Type B pancreatic cell (in vitro differentiated cells): Measurements from ENCODE around the gene C4orf50. TPM values are rescaled to one million over a fixed set of nuclear protein-coding genes. Genes with fewer than 3 reads are reported as not detected.

ENCODE experiments used
- DNase-seq: peaks from one replicate; pipeline ENCODE4 v3.0.0; 2021; ENCODE audit warnings: mixed read lengths; ENCODE audit not compliant: unreplicated experiment; ENCODE audit errors: extremely low spot score
- H3K27ac Mint-ChIP-seq: 2 replicates; pipeline ENCODE4 v1.8.0; 2021; ENCODE audit warnings: mild to moderate bottlenecking, mixed read lengths
- H3K27me3 Mint-ChIP-seq: 2 replicates; pipeline ENCODE4 v1.8.0; 2021; ENCODE audit warnings: mixed read lengths
- H3K36me3 Mint-ChIP-seq: 2 replicates; pipeline ENCODE4 v1.8.0; 2021; ENCODE audit warnings: mixed read lengths
- H3K4me1 Mint-ChIP-seq: one replicate; pipeline ENCODE4 v1.8.0; 2021; ENCODE audit warnings: mixed read lengths; ENCODE audit not compliant: unreplicated experiment
- H3K4me3 Mint-ChIP-seq: 2 replicates; pipeline ENCODE4 v1.8.0; 2021; ENCODE audit warnings: mild to moderate bottlenecking, mixed read lengths
- H3K9me3 Mint-ChIP-seq: 2 replicates; pipeline ENCODE4 v1.8.0; 2021; ENCODE audit warnings: mixed read lengths
- CTCF ChIP-seq: fragments of 200-600 bp; sonication (generic); conservative IDR thresholded peaks from 2 replicates; pipeline ENCODE4 v1.5.0; 2021; ENCODE audit warnings: antibody characterized with exemption, mild to moderate bottlenecking
- total RNA-seq: library from RNA; stranded (reverse); gene quantifications from 2 replicates; pipeline ENCODE4 v1.2.1, GENCODE V29; 2021; ENCODE audit warnings: low replicate concordance

Gene C4orf50
- total RNA-seq, 1 donor from 2014 or later: 0.19 TPM

GRCh38 chr4:6017030-6017429 is 1.2 kb downstream of the C4orf50 start:
- Mint-ChIP-seq H3K27me3 (peaks cover 36% of the 10 kb centered on the region), H3K36me3 (no peaks in the 10 kb centered on the region), H3K4me3 (no peak overlapping the region), H3K4me1 (peaks cover 5% of the 10 kb centered on the region), H3K9me3 (no peaks in the 10 kb centered on the region), H3K27ac (no peak overlapping the region)
- no peak for TF ChIP-seq CTCF
- no peak for DNase-seq

- Mint-ChIP-seq H3K9me3 (no peaks in the 10 kb centered on the region), H3K4me1 (no peaks in the 10 kb centered on the region), H3K36me3 (no peaks in the 10 kb centered on the region), H3K27me3 (peaks cover 59% of the 10 kb centered on the region), H3K4me3 (no peak overlapping the region), H3K27ac (no peak overlapping the region)
- DNase-seq: no peak
- no peak for TF ChIP-seq CTCF
These were observed 4.7 kb downstream of the C4orf50 start for GRCh38 chr4:6013564-6013963.

- Mint-ChIP-seq H3K27me3 (peaks cover 59% of the 10 kb centered on the region), H3K4me3 (no peak overlapping the region), H3K27ac (no peak overlapping the region)
These were observed 6.0 kb downstream of the C4orf50 start for GRCh38 chr4:6012200-6012599.

GRCh38 chr4:6011686-6012085 is 6.5 kb downstream of the C4orf50 start:
- no peak for DNase-seq
- Mint-ChIP-seq H3K27me3 (peaks cover 59% of the 10 kb centered on the region), H3K27ac (no peak overlapping the region), H3K36me3 (no peaks in the 10 kb centered on the region), H3K4me3 (no peak overlapping the region), H3K9me3 (no peaks in the 10 kb centered on the region), H3K4me1 (no peaks in the 10 kb centered on the region)
- no peak for TF ChIP-seq CTCF

More at GRCh38 chr4:6012200-6012599, 6.0 kb downstream of the C4orf50 start:
- no peak for DNase-seq
- no peaks in the 10 kb centered on the region for H3K9me3 Mint-ChIP-seq
- no peaks in the 10 kb centered on the region for H3K36me3 Mint-ChIP-seq
- TF ChIP-seq CTCF: no peak
- H3K4me1 Mint-ChIP-seq: no peaks in the 10 kb centered on the region

- Mint-ChIP-seq H3K36me3 (no peaks in the 10 kb centered on the region), H3K4me1 (no peaks in the 10 kb centered on the region), H3K9me3 (no peaks in the 10 kb centered on the region), H3K4me3 (no peak overlapping the region), H3K27me3 (peaks cover 61% of the 10 kb centered on the region), H3K27ac (no peak overlapping the region)
- DNase-seq: no peak
- no peak for TF ChIP-seq CTCF
These were observed 7.0 kb downstream of the C4orf50 start for GRCh38 chr4:6011271-6011671.

GRCh38 chr4:6010789-6011188 is 7.4 kb downstream of the C4orf50 start:
- no peak for DNase-seq
- Mint-ChIP-seq H3K9me3 (no peaks in the 10 kb centered on the region), H3K27me3 (peaks cover 65% of the 10 kb centered on the region), H3K27ac (no peak overlapping the region), H3K4me1 (no peaks in the 10 kb centered on the region), H3K4me3 (no peak overlapping the region), H3K36me3 (no peaks in the 10 kb centered on the region)
- TF ChIP-seq CTCF: no peak
